ENCODE data around the gene EMCN.

- TF ChIP-seq CTCF (IDR thresholded peaks at IDR 0.05; ENCODE audit: insufficient read depth, low read depth, low read length) (no peak), EZH2 (IDR thresholded peaks at IDR 0.05; ENCODE audit: insufficient read depth, low read length) (no peak)
Observed at GRCh38 chr4:100517864-100518341, at the start of gene EMCN.
